ENCODE data around the gene EEIG2. TPM values are rescaled to one million over a fixed set of nuclear protein-coding genes. Genes with fewer than 3 reads are reported as not detected.

EEIG2 gene
- total RNA-seq, 2 donors from 2014 or later: 6.7 to 7.0 TPM

- H3K9me3 Mint-ChIP-seq: no peaks in the 10 kb centered on the region
- H3K4me3 Mint-ChIP-seq: peak overlapping the region; percentile 99
- no peaks in the 10 kb centered on the region for H3K36me3 Mint-ChIP-seq (ENCODE audit: low read depth)
- H3K27me3 Mint-ChIP-seq: no peaks in the 10 kb centered on the region
- peak overlapping the region; percentile 93 for H3K27ac Mint-ChIP-seq
- peaks cover 14% of the 10 kb centered on the region for H3K4me1 Mint-ChIP-seq
- peak; percentile 54 for ATAC-seq (replicated peaks)
Observed at GRCh38 chr1:108560874-108561459, 1.1 kb downstream of the EEIG2 start.

GRCh38 chr1:108561689-108562326 lies 1.9 kb downstream of the EEIG2 start:
- peaks cover 14% of the 10 kb centered on the region for H3K4me1 Mint-ChIP-seq
- no peaks in the 10 kb centered on the region for H3K9me3 Mint-ChIP-seq
- H3K27me3 Mint-ChIP-seq: no peaks in the 10 kb centered on the region
- H3K27ac Mint-ChIP-seq: no peak overlapping the region
- H3K36me3 Mint-ChIP-seq (ENCODE audit: low read depth): no peaks in the 10 kb centered on the region
- peak overlapping the region; percentile 99 for H3K4me3 Mint-ChIP-seq
- peak; percentile 77 for ATAC-seq (replicated peaks)

- Mint-ChIP-seq H3K27ac (no peak overlapping the region), H3K9me3 (no peaks in the 10 kb centered on the region), H3K4me3 (no peak overlapping the region), H3K4me1 (peaks cover 14% of the 10 kb centered on the region), H3K27me3 (no peaks in the 10 kb centered on the region), H3K36me3 (ENCODE audit: low read depth) (no peaks in the 10 kb centered on the region)
- no peak for ATAC-seq (replicated peaks)
Observed at GRCh38 chr1:108563808-108564207, 3.9 kb downstream of the EEIG2 start.

GRCh38 chr1:108565081-108565480 lies 5.2 kb downstream of the EEIG2 start:
- Mint-ChIP-seq H3K4me3 (no peak overlapping the region), H3K9me3 (no peaks in the 10 kb centered on the region), H3K27me3 (no peaks in the 10 kb centered on the region), H3K4me1 (peaks cover 14% of the 10 kb centered on the region), H3K27ac (no peak overlapping the region), H3K36me3 (ENCODE audit: low read depth) (no peaks in the 10 kb centered on the region)
- ATAC-seq (replicated peaks): no peak

GRCh38 chr1:108565512-108565911 lies 5.6 kb downstream of the EEIG2 start:
- ATAC-seq (replicated peaks): no peak
- Mint-ChIP-seq H3K9me3 (no peaks in the 10 kb centered on the region), H3K27ac (no peak overlapping the region), H3K36me3 (ENCODE audit: low read depth) (no peaks in the 10 kb centered on the region), H3K27me3 (no peaks in the 10 kb centered on the region), H3K4me3 (no peak overlapping the region), H3K4me1 (peaks cover 14% of the 10 kb centered on the region)

- H3K27ac Mint-ChIP-seq: no peak overlapping the region
- H3K27me3 Mint-ChIP-seq: no peaks in the 10 kb centered on the region
- H3K4me3 Mint-ChIP-seq: no peak overlapping the region
- ATAC-seq (replicated peaks): no peak
- peaks cover 7% of the 10 kb centered on the region for H3K4me1 Mint-ChIP-seq
- H3K36me3 Mint-ChIP-seq (ENCODE audit: low read depth): no peaks in the 10 kb centered on the region
- no peaks in the 10 kb centered on the region for H3K9me3 Mint-ChIP-seq
Observed at GRCh38 chr1:108568589-108568988, 8.7 kb downstream of the EEIG2 start.

GRCh38 chr1:108569097-108569728 lies 9.3 kb downstream of the EEIG2 start:
- no peak overlapping the region for H3K4me3 Mint-ChIP-seq
- H3K9me3 Mint-ChIP-seq: no peaks in the 10 kb centered on the region
- no peak for ATAC-seq (replicated peaks)
- no peak overlapping the region for H3K27ac Mint-ChIP-seq
- peaks cover under 1% of the 10 kb centered on the region for H3K4me1 Mint-ChIP-seq
- H3K27me3 Mint-ChIP-seq: no peaks in the 10 kb centered on the region
- no peaks in the 10 kb centered on the region for H3K36me3 Mint-ChIP-seq (ENCODE audit: low read depth)

- H3K36me3 Mint-ChIP-seq (ENCODE audit: low read depth): no peaks in the 10 kb centered on the region
- H3K27me3 Mint-ChIP-seq: no peaks in the 10 kb centered on the region
- no peak overlapping the region for H3K27ac Mint-ChIP-seq
- H3K9me3 Mint-ChIP-seq: no peaks in the 10 kb centered on the region
- peak; percentile 99 for ATAC-seq (replicated peaks)
- H3K4me3 Mint-ChIP-seq: no peak overlapping the region
- no peaks in the 10 kb centered on the region for H3K4me1 Mint-ChIP-seq
Observed at GRCh38 chr1:108570128-108570527, 10.2 kb downstream of the EEIG2 start.

- Mint-ChIP-seq H3K27me3 (no peaks in the 10 kb centered on the region), H3K27ac (no peak overlapping the region), H3K4me1 (no peaks in the 10 kb centered on the region), H3K4me3 (no peak overlapping the region), H3K9me3 (no peaks in the 10 kb centered on the region), H3K36me3 (ENCODE audit: low read depth) (no peaks in the 10 kb centered on the region)
- ATAC-seq (replicated peaks): no peak
Observed at GRCh38 chr1:108570998-108571401, 11.1 kb downstream of the EEIG2 start.

- H3K9me3 Mint-ChIP-seq: no peaks in the 10 kb centered on the region
- no peaks in the 10 kb centered on the region for H3K27me3 Mint-ChIP-seq
- no peaks in the 10 kb centered on the region for H3K36me3 Mint-ChIP-seq (ENCODE audit: low read depth)
- no peak overlapping the region for H3K27ac Mint-ChIP-seq
- H3K4me1 Mint-ChIP-seq: no peaks in the 10 kb centered on the region
- H3K4me3 Mint-ChIP-seq: no peak overlapping the region
- ATAC-seq (replicated peaks): no peak
Observed at GRCh38 chr1:108572182-108572581, 12.3 kb downstream of the EEIG2 start.

GRCh38 chr1:108573183-108573582 lies 13.3 kb downstream of the EEIG2 start:
- no peaks in the 10 kb centered on the region for H3K27me3 Mint-ChIP-seq
- no peaks in the 10 kb centered on the region for H3K4me1 Mint-ChIP-seq
- no peak for ATAC-seq (replicated peaks)
- no peak overlapping the region for H3K27ac Mint-ChIP-seq
- H3K9me3 Mint-ChIP-seq: no peaks in the 10 kb centered on the region
- no peak overlapping the region for H3K4me3 Mint-ChIP-seq
- H3K36me3 Mint-ChIP-seq (ENCODE audit: low read depth): no peaks in the 10 kb centered on the region

- Mint-ChIP-seq H3K36me3 (ENCODE audit: low read depth) (no peaks in the 10 kb centered on the region), H3K27ac (no peak overlapping the region), H3K9me3 (no peaks in the 10 kb centered on the region), H3K4me3 (no peak overlapping the region), H3K27me3 (no peaks in the 10 kb centered on the region), H3K4me1 (no peaks in the 10 kb centered on the region)
- ATAC-seq (replicated peaks): no peak
Observed at GRCh38 chr1:108574008-108574407, 14.1 kb downstream of the EEIG2 start.

GRCh38 chr1:108575375-108575774 lies 15.5 kb downstream of the EEIG2 start:
- no peaks in the 10 kb centered on the region for H3K9me3 Mint-ChIP-seq
- H3K27me3 Mint-ChIP-seq: no peaks in the 10 kb centered on the region
- H3K36me3 Mint-ChIP-seq (ENCODE audit: low read depth): no peaks in the 10 kb centered on the region
- no peak for ATAC-seq (replicated peaks)
- H3K4me3 Mint-ChIP-seq: no peak overlapping the region
- H3K4me1 Mint-ChIP-seq: no peaks in the 10 kb centered on the region
- no peak overlapping the region for H3K27ac Mint-ChIP-seq

- Mint-ChIP-seq H3K27ac (no peak overlapping the region), H3K4me3 (no peak overlapping the region), H3K27me3 (no peaks in the 10 kb centered on the region), H3K4me1 (peaks cover 14% of the 10 kb centered on the region), H3K9me3 (peaks cover 7% of the 10 kb centered on the region), H3K36me3 (ENCODE audit: low read depth) (no peaks in the 10 kb centered on the region)
- no peak for ATAC-seq (replicated peaks)
Observed at GRCh38 chr1:108583757-108584427, 24.0 kb downstream of the EEIG2 start.

- Mint-ChIP-seq H3K27ac (no peak overlapping the region), H3K4me1 (peaks cover 20% of the 10 kb centered on the region), H3K9me3 (peaks cover 7% of the 10 kb centered on the region), H3K4me3 (no peak overlapping the region), H3K36me3 (ENCODE audit: low read depth) (no peaks in the 10 kb centered on the region), H3K27me3 (no peaks in the 10 kb centered on the region)
- no peak for ATAC-seq (replicated peaks)
Observed at GRCh38 chr1:108584428-108584856, 24.5 kb downstream of the EEIG2 start.
